Fibroblast of peridontal ligament (primary cell): Measurements from ENCODE around the gene CRHBP.
"Not testable (repeated sequence)": the region's sequence is repeated elsewhere in the genome, so short reads cannot be mapped to it uniquely, and the experiment has no call there.

Experiments
- DNase-seq: peaks from one replicate; pipeline ENCODE4 v3.0.0-alpha.2; 2010; ENCODE audit errors: extremely low read depth

The CRHBP gene

GRCh38 chr5:76958991-76959767, 6.3 kb downstream of the CRHBP start:
- peak; percentile 67 for DNase-seq

GRCh38 chr5:76960004-76960625, 7.3 kb downstream of the CRHBP start:
- peak; percentile 41 for DNase-seq

GRCh38 chr5:76964060-76964459, 11.2 kb downstream of the CRHBP start:
- DNase-seq = no peak

- DNase-seq = no peak
Observed at GRCh38 chr5:76971511-76971910, 18.7 kb downstream of the CRHBP start.

DNA sequence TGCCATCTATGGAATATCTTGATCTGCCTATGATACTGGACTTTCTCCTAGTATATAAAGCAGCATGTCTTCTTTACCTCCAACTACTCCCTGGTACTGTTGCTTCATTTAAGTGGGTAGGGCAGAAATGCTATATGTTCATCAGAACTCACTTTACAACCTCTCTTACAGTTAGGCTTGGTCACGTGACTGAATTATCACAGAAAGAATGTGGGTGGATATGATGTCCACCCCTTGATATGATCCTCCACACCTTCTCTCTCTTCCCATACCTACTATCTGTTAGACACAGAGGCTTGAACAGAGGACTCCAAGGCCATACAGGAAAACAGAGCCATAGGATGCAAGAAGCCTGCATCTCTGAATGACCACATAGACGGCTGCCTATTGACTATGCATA, 19.8 kb downstream of the CRHBP start:
- DNase-seq = no peak

GRCh38 chr5:76974785-76975184, 21.9 kb downstream of the CRHBP start:
- DNase-seq = no peak

DNA sequence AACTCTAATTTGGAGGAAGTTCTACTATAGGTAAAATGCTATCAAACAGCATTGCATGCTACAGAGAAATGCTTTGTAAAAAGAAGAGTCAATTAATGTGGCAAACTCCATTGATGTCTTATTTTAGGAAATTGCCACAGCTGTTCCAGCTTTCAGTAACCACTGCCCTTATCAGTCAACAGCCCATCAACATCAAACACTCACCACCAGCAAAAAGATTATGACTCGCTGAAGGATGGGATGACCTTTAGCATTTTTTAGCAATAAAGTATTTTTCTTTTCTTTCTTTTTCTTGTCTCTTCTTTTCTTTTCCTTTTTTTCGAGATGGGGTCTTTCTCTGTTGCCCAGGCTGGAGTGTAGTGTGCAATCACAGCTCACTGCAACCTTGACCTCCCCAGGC, 26.0 kb downstream of the CRHBP start:
- no peak for DNase-seq

DNA sequence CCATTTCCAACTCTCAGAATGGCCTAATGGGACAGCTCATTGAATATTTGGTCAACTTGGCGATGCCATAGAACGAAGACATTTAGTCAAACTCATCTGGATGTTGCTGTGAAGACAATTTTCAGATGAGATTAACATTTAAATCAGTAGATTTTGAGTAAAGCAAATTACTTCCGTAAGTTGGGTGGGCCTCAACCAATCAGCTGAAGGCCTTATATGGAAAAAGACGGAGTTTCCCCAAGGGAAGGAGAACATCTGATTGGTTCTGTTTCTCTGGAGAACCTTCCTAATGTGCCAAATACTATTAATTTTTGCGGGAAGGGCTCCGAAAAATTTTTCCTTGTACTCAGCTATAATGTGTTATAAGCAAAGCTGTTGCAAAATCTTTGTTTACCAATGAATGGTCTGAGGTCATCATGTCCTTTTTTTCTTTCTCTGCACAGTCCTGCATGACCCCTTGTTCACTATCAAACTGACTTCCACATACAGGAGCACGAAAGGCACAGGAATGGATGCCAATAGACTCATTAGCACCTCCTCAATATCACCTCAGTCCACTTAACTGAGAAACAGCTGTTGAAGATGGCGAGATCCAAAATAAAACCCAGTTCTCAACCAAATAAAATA, 27.8 kb downstream of the CRHBP start:
- no peak for DNase-seq

DNA sequence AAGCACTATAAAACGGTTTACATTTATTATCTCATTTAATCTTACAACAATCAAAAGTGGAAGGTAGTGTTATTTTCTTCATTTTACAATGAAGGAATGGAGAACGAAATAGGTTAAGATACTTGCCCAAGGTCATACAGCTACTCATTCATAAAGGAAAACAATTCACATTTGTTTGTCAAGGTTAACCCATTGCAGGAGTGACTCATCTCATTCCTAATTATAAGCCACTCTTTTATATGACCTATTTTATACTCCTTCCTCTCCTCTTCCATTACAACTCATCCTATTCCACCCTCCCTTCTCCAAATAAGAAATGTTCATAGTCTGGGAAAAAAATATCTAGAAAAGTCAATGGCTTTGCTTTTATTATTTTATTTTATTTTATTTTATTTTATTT, 29.6 kb downstream of the CRHBP start:
- no peak for DNase-seq

- DNase-seq = no peak
Observed at GRCh38 chr5:76983468-76983867, 30.6 kb downstream of the CRHBP start.

DNA sequence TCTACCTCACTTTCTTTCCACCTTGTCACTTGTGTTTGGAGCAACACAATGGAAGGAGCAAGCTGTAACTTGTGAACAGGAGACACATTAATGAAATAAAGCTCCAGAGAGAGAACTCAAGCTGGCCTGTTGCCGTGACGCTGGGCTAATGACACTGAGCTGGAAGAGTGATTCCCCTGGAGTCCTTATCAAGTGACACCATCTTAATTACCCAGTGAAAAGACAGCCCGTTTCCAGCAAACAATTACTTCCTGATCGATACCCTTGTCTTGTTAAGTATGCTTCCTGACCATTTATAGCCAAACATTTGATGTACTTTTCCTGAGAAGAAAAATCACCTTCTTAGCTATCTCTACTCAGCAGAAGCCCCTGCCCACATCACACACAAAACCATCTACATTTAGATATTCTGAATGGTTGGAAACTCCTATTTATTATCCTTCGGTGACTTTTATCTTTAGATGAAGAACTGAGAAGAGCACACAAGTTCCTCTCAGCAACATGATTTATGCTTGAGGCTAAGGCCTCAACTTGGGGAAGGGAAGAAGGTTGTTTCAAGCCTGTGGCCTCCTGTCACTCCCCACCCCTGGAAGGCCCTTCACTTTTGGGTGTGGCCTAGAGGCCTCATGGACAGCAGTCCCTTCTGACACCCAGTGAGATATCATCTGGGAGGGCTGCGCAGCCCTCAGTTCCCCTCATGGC, 34.1 kb downstream of the CRHBP start:
- DNase-seq = no peak

- DNase-seq = no peak
Observed at GRCh38 chr5:76990899-76991459, 38.1 kb downstream of the CRHBP start.

- not testable (repeated sequence) for DNase-seq
Observed at GRCh38 chr5:76993436-76993835, 40.6 kb downstream of the CRHBP start.

GRCh38 chr5:76994337-76994736, 41.5 kb downstream of the CRHBP start:
- DNase-seq = no peak

GRCh38 chr5:76998251-76998650, 45.4 kb downstream of the CRHBP start:
- DNase-seq = not testable (repeated sequence)

DNA sequence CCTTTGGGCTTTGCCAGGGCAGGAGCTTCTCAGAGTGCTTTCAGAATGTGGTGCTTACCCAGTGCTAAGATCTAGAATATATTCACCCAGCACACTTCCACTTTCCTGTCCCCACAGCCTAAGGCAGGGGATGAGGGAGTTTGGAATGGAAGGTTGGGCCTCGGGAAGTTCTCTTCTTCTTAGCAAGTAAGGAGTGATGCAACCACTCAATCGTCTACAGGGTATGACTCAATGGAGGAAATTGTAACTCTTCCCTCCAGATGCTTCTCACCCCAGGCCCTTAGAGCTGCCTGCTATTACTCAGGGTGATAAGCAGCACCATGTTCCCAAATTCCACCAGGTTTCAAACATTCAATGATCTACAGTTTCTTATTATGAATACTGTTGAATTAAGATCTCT, 46.6 kb downstream of the CRHBP start:
- DNase-seq = peak; percentile 69

- DNase-seq = no peak
Observed at GRCh38 chr5:77003246-77003645, 50.4 kb downstream of the CRHBP start.

DNA sequence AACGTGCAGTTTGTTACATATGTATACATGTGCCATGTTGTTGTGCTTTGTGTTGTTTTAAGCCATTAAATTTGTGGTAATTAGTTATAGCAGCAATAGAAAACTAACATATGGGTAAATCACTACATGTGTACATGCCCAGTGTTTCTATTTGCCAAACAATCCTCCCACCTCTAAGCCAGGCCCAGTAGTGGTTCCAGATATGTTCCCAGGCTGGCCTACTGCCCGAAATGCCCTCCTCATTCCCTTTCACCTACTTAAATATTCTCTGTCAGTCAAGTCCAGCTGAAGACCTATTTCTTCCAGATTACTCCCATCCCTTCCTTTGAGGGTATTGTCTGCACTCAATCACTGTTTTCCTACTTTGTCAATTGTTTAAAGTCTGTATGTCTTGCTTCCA, 53.3 kb downstream of the CRHBP start:
- no peak for DNase-seq

GRCh38 chr5:77008413-77008812, 55.6 kb downstream of the CRHBP start:
- DNase-seq = no peak

GRCh38 chr5:77010243-77010642, 57.4 kb downstream of the CRHBP start:
- no peak for DNase-seq

- no peak for DNase-seq
Observed at GRCh38 chr5:77011498-77011897, 58.7 kb downstream of the CRHBP start.

- no peak for DNase-seq
Observed at GRCh38 chr5:77012601-77013000, 59.8 kb downstream of the CRHBP start.
